ENCODE data around the gene ZNF763. TPM values are rescaled to one million over a fixed set of nuclear protein-coding genes. Genes with fewer than 3 reads are reported as not detected.

The ZNF763 gene
- total and polyA plus RNA-seq, 4 donors, result 3.2 to 7.2 (median 4.7) TPM

DNA sequence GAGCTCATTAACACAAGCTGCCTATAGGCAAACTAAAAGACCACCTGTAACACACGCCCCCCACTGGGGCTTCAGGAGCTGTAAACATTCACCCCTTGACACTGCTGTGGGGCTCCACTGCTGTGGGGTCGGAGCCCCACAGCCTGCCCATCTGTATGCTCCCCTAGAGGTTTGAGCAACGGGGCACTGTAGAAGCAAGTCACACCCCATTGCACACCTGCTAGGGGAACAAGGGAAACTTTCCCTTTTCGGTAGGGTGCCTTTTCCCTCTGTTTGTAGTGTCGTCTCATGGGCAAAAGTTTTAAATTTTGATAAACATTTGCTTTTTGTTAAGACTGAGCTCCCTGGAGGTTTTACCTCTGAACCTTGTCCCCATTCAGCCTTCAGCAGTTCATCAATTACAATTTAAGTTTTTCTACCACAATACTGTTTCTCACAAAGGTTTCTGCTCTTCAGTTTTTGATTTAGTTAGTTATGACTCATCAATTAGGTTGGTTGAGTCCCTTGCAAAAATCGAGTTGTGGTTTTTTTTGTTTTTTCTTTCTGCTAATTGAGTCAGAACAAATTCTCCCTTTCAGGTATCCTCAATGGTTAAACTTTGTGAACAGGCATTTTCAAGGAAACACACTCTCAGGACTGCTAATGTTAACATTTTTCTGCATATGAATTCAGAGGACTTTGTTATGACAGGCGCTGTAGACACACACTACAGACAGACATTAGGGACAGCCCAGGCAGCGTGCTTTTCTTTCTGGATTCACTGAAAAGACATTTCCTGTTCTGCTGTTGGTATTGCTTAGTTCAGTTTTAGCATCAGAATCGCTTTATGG is 35.5 kb downstream of the ZNF763 start:
- no peak for ATAC-seq (ENCODE audit: insufficient read depth, low FRiP score)
- TF ChIP-seq, protein P1, sequence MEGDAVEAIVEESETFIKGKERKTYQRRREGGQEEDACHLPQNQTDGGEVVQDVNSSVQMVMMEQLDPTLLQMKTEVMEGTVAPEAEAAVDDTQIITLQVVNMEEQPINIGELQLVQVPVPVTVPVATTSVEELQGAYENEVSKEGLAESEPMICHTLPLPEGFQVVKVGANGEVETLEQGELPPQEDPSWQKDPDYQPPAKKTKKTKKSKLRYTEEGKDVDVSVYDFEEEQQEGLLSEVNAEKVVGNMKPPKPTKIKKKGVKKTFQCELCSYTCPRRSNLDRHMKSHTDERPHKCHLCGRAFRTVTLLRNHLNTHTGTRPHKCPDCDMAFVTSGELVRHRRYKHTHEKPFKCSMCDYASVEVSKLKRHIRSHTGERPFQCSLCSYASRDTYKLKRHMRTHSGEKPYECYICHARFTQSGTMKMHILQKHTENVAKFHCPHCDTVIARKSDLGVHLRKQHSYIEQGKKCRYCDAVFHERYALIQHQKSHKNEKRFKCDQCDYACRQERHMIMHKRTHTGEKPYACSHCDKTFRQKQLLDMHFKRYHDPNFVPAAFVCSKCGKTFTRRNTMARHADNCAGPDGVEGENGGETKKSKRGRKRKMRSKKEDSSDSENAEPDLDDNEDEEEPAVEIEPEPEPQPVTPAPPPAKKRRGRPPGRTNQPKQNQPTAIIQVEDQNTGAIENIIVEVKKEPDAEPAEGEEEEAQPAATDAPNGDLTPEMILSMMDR (IDR thresholded peaks at IDR 0.05; ENCODE audit: control extremely low read depth, extremely low read depth), result no peak
- 86 to 91% methylated on average over 9 of the region's 9 CpGs for WGBS, 2 donors

GRCh38 chr19:12015015-12015752 is 50.3 kb downstream of the ZNF763 start:
- DNase-seq, result no peak
- peaks cover 31 to 55% (median 39%) of the 10 kb centered on the region in 4 donors for H3K36me3 ChIP-seq (ENCODE audit: control insufficient read depth in 4 of 4, insufficient read depth in 4 of 4, low read length in 4 of 4)
- H3K9ac ChIP-seq (ENCODE audit: insufficient read depth in 1 of 2, low read length in 2 of 2), result no peak overlapping the region
- no peak overlapping the region for H3K4me3 ChIP-seq
- WGBS, 2 donors, result 99% methylated on average over 9 of the region's 9 CpGs
- ATAC-seq (ENCODE audit: insufficient read depth, low FRiP score), result no peak
- TF ChIP-seq, protein P1 (IDR thresholded peaks at IDR 0.05; ENCODE audit: control extremely low read depth, extremely low read depth), result no peak
- H3K9me3 ChIP-seq (ENCODE audit: control insufficient read depth in 4 of 4, insufficient read depth in 3 of 4, low read length in 3 of 4), result peaks cover 14 to 47% (median 38%) of the 10 kb centered on the region in 4 donors
- H3K27ac ChIP-seq (ENCODE audit: low read depth in 1 of 2, low read length in 1 of 2), result no peak overlapping the region
- no peaks in the 10 kb centered on the region for H3K4me1 ChIP-seq (ENCODE audit: control insufficient read depth in 5 of 5, insufficient read depth in 5 of 5, low read length in 5 of 5)
- no peaks in the 10 kb centered on the region for H3K27me3 ChIP-seq (ENCODE audit: control insufficient read depth in 3 of 3, insufficient read depth in 3 of 3, low read length in 2 of 3)

More for the DNA sequence above, 35.5 kb downstream of the ZNF763 start:
- H3K9me3 ChIP-seq (ENCODE audit: control insufficient read depth in 4 of 4, insufficient read depth in 3 of 4, low read length in 3 of 4), result peaks cover 0 to 4% (median 0%) of the 10 kb centered on the region in 4 donors
- DNase-seq, result no peak
- H3K27ac ChIP-seq (ENCODE audit: low read depth in 1 of 2, low read length in 1 of 2), result no peak overlapping the region
- no peaks in the 10 kb centered on the region for H3K27me3 ChIP-seq (ENCODE audit: control insufficient read depth in 3 of 3, insufficient read depth in 3 of 3, low read length in 2 of 3)
- no peaks in the 10 kb centered on the region for H3K4me1 ChIP-seq (ENCODE audit: control insufficient read depth in 5 of 5, insufficient read depth in 5 of 5, low read length in 5 of 5)
- no peak overlapping the region for H3K9ac ChIP-seq (ENCODE audit: insufficient read depth in 1 of 2, low read length in 2 of 2)
- H3K36me3 ChIP-seq (ENCODE audit: control insufficient read depth in 4 of 4, insufficient read depth in 4 of 4, low read length in 4 of 4), result peaks cover 0 to 7% (median 1%) of the 10 kb centered on the region in 4 donors
- H3K4me3 ChIP-seq, result no peak overlapping the region

- H3K9me3 ChIP-seq (ENCODE audit: control insufficient read depth in 4 of 4, insufficient read depth in 3 of 4, low read length in 3 of 4), result peaks cover 14 to 47% (median 39%) of the 10 kb centered on the region in 4 donors
- no peaks in the 10 kb centered on the region for H3K27me3 ChIP-seq (ENCODE audit: control insufficient read depth in 3 of 3, insufficient read depth in 3 of 3, low read length in 2 of 3)
- H3K27ac ChIP-seq (ENCODE audit: low read depth in 1 of 2, low read length in 1 of 2), result no peak overlapping the region
- H3K9ac ChIP-seq (ENCODE audit: insufficient read depth in 1 of 2, low read length in 2 of 2), result no peak overlapping the region
- 73 to 88% methylated on average over 2 of the region's 2 CpGs for WGBS, 2 donors
- no peak overlapping the region for H3K4me3 ChIP-seq
- ATAC-seq (ENCODE audit: insufficient read depth, low FRiP score) (no peak), DNase-seq (peak in 1 of 3 donors; percentile 7)
- H3K36me3 ChIP-seq (ENCODE audit: control insufficient read depth in 4 of 4, insufficient read depth in 4 of 4, low read length in 4 of 4), result peaks cover 31 to 55% (median 39%) of the 10 kb centered on the region in 4 donors
- no peaks in the 10 kb centered on the region for H3K4me1 ChIP-seq (ENCODE audit: control insufficient read depth in 5 of 5, insufficient read depth in 5 of 5, low read length in 5 of 5)
- TF ChIP-seq, protein P1 (IDR thresholded peaks at IDR 0.05; ENCODE audit: control extremely low read depth, extremely low read depth), result no peak
Measured at GRCh38 chr19:12015753-12016116, 50.9 kb downstream of the ZNF763 start.

Small RNA genes lying within 50 kb of the gene (small RNA-seq; reads per million reads assigned to genes)
- gene RNA5SP464 (ENCODE audit: low replicate concordance) (not detected), gene RNA5SP465 (ENCODE audit: low replicate concordance) (not detected)

Other genes with a start within 250 kb of the ZNF763 start
- 10 to 100 TPM in 1 of 2 donors, 1 to 10 TPM in 1; 5.2 to 13.1 TPM for gene ZNF823, start 226.1 kb upstream of the ZNF763 start, total RNA-seq
- 1 to 10 TPM; 2.4 to 4.6 TPM for gene ZNF823, start 226.1 kb upstream of the ZNF763 start, polyA plus RNA-seq
- gene ZNF441, start 198.0 kb upstream of the ZNF763 start, total RNA-seq, result 10 to 100 TPM in 1 of 2 donors, 1 to 10 TPM in 1; 9.4 to 26.4 TPM
- 1 to 10 TPM; 3.7 to 3.8 TPM for gene ZNF441, start 198.0 kb upstream of the ZNF763 start, polyA plus RNA-seq
- gene ZNF491, start 166.5 kb upstream of the ZNF763 start, total RNA-seq, result 1 to 10 TPM; 2.5 to 4.9 TPM
- gene ZNF491, start 166.5 kb upstream of the ZNF763 start, polyA plus RNA-seq, result 1 to 10 TPM in 1 of 2 donors, under 1 TPM in 1; 0.54 to 1.1 TPM
- 10 to 100 TPM; 25.7 to 42.0 TPM for gene ZNF440, start 150.8 kb upstream of the ZNF763 start, total RNA-seq
- gene ZNF440, start 150.8 kb upstream of the ZNF763 start, polyA plus RNA-seq, result 1 to 10 TPM; 5.2 to 9.3 TPM
- 10 to 100 TPM in 1 of 2 donors, 1 to 10 TPM in 1; 8.4 to 21.7 TPM for gene ZNF439, start 116.3 kb upstream of the ZNF763 start, total RNA-seq
- gene ZNF439, start 116.3 kb upstream of the ZNF763 start, polyA plus RNA-seq, result 1 to 10 TPM; 2.5 to 7.5 TPM
- gene ZNF69, start 77.3 kb upstream of the ZNF763 start, total RNA-seq, result 10 to 100 TPM in 1 of 2 donors, 1 to 10 TPM in 1; 9.2 to 29.1 TPM
- gene ZNF69, start 77.3 kb upstream of the ZNF763 start, polyA plus RNA-seq, result 10 to 100 TPM in 1 of 2 donors, 1 to 10 TPM in 1; 2.0 to 10.4 TPM
- 10 to 100 TPM; 10.8 to 24.7 TPM for gene ZNF700, start 39.9 kb upstream of the ZNF763 start, total RNA-seq
- gene ZNF700, start 39.9 kb upstream of the ZNF763 start, polyA plus RNA-seq, result 10 to 100 TPM in 1 of 2 donors, 1 to 10 TPM in 1; 6.2 to 14.2 TPM
- 10 to 100 TPM in 1 of 2 donors, 1 to 10 TPM in 1; 5.8 to 26.5 TPM for gene ZNF433, start 70.6 kb downstream of the ZNF763 start, total RNA-seq
- gene ZNF433, start 70.6 kb downstream of the ZNF763 start, polyA plus RNA-seq, result 1 to 10 TPM; 4.4 to 5.1 TPM
- under 1 TPM; 0.23 to 0.28 TPM for gene ZNF878, start 87.9 kb downstream of the ZNF763 start, total RNA-seq
- gene ZNF878, start 87.9 kb downstream of the ZNF763 start, polyA plus RNA-seq, result under 1 TPM; 0.22 to 0.33 TPM
- 10 to 100 TPM; 10.6 to 25.5 TPM for gene ZNF844, start 99.7 kb downstream of the ZNF763 start, total RNA-seq
- gene ZNF844, start 99.7 kb downstream of the ZNF763 start, polyA plus RNA-seq, result 1 to 10 TPM; 3.0 to 3.9 TPM
- gene ZNF20, start 175.3 kb downstream of the ZNF763 start, total RNA-seq, result 10 to 100 TPM in 1 of 2 donors, 1 to 10 TPM in 1; 6.0 to 15.0 TPM
- gene ZNF20, start 175.3 kb downstream of the ZNF763 start, polyA plus RNA-seq, result 1 to 10 TPM; 2.2 to 3.5 TPM
- gene ZNF625, start 191.7 kb downstream of the ZNF763 start, total RNA-seq, result 10 to 100 TPM in 1 of 2 donors, 1 to 10 TPM in 1; 5.4 to 17.6 TPM
- gene ZNF625, start 191.7 kb downstream of the ZNF763 start, polyA plus RNA-seq, result 1 to 10 TPM; 1.0 to 3.1 TPM
- 10 to 100 TPM in 1 of 2 donors, 1 to 10 TPM in 1; 7.4 to 24.3 TPM for gene ZNF136, start 198.1 kb downstream of the ZNF763 start, total RNA-seq
- 1 to 10 TPM; 4.1 to 4.5 TPM for gene ZNF136, start 198.1 kb downstream of the ZNF763 start, polyA plus RNA-seq

Data from lung (tissue), 13 donors.